ENCODE measurements around the gene CYP46A1. TPM values are rescaled to one million over a fixed set of nuclear protein-coding genes. Genes with fewer than 3 reads are reported as not detected.
"Not testable (repeated sequence)": the region's sequence is repeated elsewhere in the genome, so short reads cannot be mapped to it uniquely, and the experiment has no call there.

The CYP46A1 gene
- total RNA-seq, 2 experiments from 2014 or later = 0.26 to 0.33 TPM

DNA sequence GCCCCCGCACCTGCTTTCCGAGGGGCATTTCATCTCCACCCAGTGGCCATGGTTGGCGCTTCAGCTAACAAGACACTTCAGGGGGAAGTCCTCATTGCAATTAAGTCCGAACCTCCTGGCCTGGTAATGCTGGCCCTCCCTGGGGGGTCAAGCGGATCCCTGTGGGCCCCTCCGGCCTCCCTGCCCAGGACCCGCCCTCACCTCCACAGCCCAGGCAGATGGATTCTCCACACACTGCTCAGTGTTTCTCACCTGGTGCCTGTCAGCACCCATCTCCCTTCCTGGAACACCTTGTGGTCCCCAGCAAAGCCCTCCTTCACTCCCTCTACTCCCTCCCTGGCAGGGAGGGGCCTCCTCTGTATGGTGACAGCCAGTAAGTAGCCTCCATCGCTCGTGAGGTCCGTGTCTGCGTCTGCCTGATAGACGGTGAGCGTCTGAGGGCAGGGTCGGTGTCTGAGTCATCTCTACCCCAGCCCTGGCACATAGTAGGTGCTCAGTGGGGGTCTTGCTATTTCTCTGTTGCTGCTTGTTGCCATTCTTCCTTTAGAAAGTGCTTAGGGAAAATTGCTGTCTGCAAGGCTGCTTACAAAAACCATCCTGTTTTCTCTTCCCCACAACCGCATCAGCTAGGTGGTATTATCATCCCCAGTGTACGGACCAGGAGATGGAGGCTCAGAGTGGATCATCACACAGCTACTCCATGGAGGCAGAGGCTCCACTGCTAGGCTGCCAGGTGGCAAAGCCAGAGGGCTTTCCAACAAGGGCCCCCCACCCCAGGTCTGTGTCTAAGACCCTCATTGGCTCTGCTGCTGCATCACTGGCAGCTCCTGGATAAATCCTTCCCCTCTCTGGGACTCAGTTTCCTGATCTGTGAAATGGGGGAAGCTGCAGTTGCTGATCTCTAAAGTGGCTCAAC, 69.4 kb downstream of the CYP46A1 start:
- H3K9me3 Mint-ChIP-seq = no peaks in the 10 kb centered on the region
- H3K4me1 Mint-ChIP-seq = peaks cover 16% of the 10 kb centered on the region
- POLR2A ChIA-PET = no interaction called here
- DNase-seq (peak; percentile 19), ATAC-seq (ENCODE audit: low read depth) (no peak)
- peaks cover 23% of the 10 kb centered on the region for H3K27me3 Mint-ChIP-seq
- H3K27ac Mint-ChIP-seq = no peak overlapping the region
- peak overlapping the region; percentile 28 for H3K4me3 Mint-ChIP-seq
- H3K36me3 Mint-ChIP-seq = no peaks in the 10 kb centered on the region

DNA sequence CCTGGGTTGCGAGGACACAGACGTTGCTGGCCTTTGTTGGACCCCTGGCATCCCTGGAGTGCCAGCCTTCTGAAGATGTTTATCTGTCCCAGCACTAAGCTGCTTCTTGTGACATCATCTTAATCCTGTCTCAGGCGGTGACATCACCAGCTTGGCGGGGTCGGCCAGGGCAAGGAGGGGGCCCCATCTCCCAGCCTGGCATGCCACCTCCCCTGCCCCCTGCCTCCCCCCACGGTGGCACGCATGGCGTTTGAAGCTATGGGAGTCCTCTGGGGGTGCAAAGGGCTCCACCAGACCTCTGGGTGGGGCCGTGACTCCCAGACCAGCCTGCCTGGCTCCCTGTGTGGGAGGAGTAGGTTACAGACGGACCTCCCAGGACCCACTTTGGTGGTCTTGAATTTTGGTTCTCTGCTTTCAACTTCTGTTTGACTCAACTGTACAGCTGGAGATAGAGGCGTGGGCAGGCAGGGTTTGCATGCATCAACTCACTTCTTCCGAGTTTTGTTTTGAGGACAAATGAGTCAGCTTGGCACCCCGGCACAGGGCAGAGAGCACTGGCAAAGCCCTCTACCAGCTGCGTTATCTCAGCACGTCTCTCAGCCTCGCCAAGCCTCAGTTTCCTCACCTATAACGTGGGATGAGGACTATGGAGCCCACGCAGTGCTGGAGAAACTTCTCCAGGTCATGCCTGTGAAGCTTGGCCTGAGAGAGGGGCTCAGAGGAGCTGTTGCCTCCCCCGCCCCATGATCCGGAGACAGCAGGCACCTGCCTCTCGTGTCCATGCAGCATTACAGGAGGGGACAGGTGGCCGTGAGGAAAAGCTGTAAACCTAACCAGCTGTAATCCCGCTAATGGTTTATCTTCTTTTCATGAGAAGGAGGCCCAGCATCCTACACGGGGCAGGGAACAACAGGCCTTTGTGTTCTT, 70.3 kb downstream of the CYP46A1 start:
- POLR2A ChIA-PET = no interaction called here

DNA sequence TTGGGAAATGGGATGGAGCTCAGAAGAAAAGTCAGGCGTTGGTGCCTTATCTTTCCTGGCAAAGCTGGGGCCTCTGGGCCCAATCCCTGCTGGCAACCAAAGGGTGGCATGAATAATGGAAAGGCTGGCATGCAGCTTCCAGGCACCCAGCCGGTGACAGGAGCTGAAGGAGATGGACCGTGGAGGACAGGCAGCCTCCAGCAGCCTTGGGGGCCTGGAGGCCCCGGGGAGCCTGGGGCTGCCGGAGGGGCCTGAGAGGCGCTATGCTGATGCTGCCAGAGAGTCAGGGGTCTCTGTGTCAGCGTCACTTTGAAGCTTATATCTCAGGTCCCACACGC, 70.9 kb downstream of the CYP46A1 start:
- DNase-seq = no peak
- H3K36me3 Mint-ChIP-seq = no peaks in the 10 kb centered on the region
- peaks cover 16% of the 10 kb centered on the region for H3K4me1 Mint-ChIP-seq
- no peak overlapping the region for H3K27ac Mint-ChIP-seq
- POLR2A ChIA-PET = no interaction called here
- ATAC-seq (ENCODE audit: low read depth) = no peak
- H3K4me3 Mint-ChIP-seq = no peak overlapping the region
- peaks cover 24% of the 10 kb centered on the region for H3K27me3 Mint-ChIP-seq
- no peaks in the 10 kb centered on the region for H3K9me3 Mint-ChIP-seq

More for the DNA sequence above, 70.3 kb downstream of the CYP46A1 start:
- Mint-ChIP-seq H3K36me3 (no peaks in the 10 kb centered on the region), H3K27me3 (peaks cover 23% of the 10 kb centered on the region), H3K4me1 (peaks cover 16% of the 10 kb centered on the region), H3K27ac (no peak overlapping the region), H3K9me3 (no peaks in the 10 kb centered on the region), H3K4me3 (no peak overlapping the region)
- ATAC-seq (ENCODE audit: low read depth) (no peak), DNase-seq (peak; percentile 22)

DNA sequence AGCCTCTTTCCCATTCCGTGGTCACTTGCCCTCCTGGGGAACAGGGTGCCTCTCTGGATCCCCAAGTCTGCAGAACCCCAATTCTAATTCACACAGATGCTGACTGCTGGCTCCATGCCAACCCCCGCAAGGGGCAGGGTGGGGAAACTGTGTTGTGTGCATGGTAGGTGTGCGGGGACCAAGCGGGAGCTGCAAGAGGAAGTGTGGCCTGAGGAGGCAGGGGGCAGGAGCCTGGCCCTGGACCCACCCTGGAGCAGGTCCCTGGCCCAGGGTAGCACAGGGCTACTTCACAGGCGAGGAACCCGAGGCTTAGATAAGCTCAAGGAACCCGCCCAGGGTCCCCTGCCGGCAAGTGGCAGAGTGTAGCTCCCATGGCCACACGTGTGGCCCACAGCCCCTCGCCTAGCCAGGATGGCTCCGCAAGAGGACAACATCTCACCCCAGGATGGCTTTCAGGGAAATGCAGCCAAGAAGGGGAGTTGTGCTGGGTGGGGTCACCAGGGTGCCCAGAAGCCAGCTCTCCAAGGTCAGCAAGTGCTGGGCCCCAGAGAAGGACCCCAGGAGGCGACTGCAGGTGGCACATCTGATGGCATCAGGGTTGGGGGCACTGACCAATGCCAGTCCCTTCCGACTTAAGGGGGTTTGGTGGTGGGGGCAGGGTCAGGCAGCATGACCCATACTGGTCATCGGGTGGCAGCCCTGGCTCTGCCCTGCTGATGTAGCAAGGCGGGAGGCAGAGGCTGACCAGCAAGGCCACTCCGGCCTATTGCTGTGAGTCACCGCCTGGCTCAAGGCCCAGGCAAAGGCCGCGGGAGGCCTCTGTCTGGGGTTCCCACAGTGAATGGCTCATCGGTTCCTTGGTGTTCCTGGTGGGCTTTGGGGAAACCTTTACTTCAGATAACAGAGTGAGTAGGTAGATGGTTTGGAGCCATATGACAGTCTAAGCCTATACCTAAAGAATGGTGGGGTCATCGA, 71.8 kb downstream of the CYP46A1 start:
- Mint-ChIP-seq H3K4me1 (peaks cover 16% of the 10 kb centered on the region), H3K27ac (no peak overlapping the region), H3K27me3 (peaks cover 28% of the 10 kb centered on the region), H3K36me3 (no peaks in the 10 kb centered on the region), H3K4me3 (no peak overlapping the region), H3K9me3 (no peaks in the 10 kb centered on the region)
- peak; percentile 23 for DNase-seq
- ATAC-seq (ENCODE audit: low read depth) = no peak
- POLR2A ChIA-PET = no interaction called here

DNA sequence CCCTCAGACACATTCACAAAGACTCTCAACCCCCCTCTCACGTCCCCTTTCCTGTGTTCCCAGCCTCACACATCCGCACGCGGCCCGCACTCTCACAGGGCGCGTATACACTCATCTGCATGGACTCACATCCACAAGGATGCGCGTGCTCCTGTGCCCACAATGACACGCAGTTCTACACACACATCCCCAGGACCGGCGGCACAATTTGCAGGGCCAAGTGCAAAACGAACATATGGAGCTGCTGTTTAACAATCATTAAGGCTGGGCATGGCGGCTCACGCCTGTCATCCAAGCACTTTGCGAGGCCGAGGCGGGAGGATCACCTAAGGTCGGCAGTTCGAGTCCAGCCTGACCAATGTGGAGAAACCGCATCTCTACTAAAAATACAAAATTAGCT, 72.7 kb downstream of the CYP46A1 start:
- peaks cover 22% of the 10 kb centered on the region for H3K27me3 Mint-ChIP-seq
- peaks cover 13% of the 10 kb centered on the region for H3K4me1 Mint-ChIP-seq
- POLR2A ChIA-PET = no interaction called here
- H3K9me3 Mint-ChIP-seq = no peaks in the 10 kb centered on the region
- DNase-seq (no peak), ATAC-seq (ENCODE audit: low read depth) (no peak)
- H3K4me3 Mint-ChIP-seq = no peak overlapping the region
- no peaks in the 10 kb centered on the region for H3K36me3 Mint-ChIP-seq
- H3K27ac Mint-ChIP-seq = no peak overlapping the region

DNA sequence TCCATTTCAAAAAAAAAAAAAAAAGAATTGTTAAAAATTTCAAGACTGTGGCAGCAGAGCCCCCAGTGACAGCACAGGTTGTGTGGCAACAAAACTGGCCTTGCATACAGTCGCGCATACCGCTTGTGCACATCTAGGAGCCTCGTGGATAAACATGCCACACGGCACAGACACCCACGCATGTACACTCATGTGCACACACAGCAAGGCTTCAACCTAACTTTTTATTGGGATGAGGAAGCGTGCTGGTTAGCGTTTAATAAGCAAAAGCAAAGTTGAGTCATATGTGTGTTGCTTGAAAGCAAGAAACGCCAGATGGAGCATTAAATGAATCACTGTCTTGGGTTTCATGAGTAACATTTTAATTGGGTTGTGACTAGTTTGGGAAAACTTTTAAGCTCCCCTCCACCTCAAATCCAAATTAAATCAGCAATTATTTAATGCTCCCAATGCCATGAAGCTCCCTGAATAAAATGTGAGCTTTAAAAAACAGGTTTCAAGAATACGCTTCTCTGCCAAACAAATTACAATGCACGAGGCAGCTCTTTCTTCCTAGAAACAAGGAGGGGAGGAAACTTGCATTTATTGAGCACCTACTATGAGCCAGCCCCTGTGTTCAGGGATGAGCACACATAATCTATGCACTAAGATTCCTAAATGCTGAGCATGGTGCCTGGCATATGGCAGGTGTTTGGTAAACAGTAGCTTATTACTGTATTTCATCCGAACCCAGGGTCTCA, 73.4 kb downstream of the CYP46A1 start:
- no peak for DNase-seq
- H3K9me3 Mint-ChIP-seq = no peaks in the 10 kb centered on the region
- peaks cover 9% of the 10 kb centered on the region for H3K4me1 Mint-ChIP-seq
- H3K27me3 Mint-ChIP-seq = peaks cover 17% of the 10 kb centered on the region
- H3K27ac Mint-ChIP-seq = no peak overlapping the region
- no peak overlapping the region for H3K4me3 Mint-ChIP-seq
- no peak for ATAC-seq (ENCODE audit: low read depth)
- H3K36me3 Mint-ChIP-seq = no peaks in the 10 kb centered on the region
- POLR2A ChIA-PET = no interaction called here

DNA sequence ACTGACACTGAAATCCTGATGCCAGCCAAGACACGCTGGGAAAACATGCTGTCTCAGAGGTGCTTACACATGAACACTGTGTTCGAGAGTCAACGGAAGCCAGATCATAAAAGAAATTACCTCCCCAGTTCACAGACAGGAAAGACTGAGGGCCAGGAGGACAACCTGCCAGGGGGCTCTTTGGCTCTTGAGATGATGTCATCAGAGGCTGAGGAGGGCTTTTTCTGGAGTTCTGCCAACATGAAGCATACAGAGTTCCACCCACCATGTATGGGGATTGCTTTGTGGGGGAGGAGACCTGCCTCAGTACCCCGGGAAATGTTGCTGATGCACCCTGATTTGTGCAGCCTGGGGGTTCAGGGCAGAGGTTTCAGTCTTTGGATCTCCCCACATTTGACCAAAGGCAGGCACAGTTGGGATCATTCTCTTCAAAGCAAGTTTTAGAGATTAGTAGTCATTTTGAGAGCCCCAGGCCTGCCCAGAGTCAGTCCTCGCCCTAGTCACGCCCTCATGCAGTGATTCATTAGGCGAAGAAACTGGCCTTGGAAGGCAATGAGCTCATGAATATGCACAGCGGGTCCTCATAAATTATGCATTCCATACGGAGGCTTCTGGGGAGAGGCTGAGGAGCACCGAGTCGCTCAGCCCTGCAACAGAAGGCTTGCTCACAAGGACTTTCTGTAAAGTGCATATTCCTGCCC, 74.2 kb downstream of the CYP46A1 start:
- Mint-ChIP-seq H3K27ac (no peak overlapping the region), H3K9me3 (no peaks in the 10 kb centered on the region), H3K4me1 (peaks cover 5% of the 10 kb centered on the region), H3K27me3 (peaks cover 13% of the 10 kb centered on the region), H3K4me3 (no peak overlapping the region), H3K36me3 (no peaks in the 10 kb centered on the region)
- no peak for ATAC-seq (ENCODE audit: low read depth)
- no peak for DNase-seq
- POLR2A ChIA-PET = no interaction called here

DNA sequence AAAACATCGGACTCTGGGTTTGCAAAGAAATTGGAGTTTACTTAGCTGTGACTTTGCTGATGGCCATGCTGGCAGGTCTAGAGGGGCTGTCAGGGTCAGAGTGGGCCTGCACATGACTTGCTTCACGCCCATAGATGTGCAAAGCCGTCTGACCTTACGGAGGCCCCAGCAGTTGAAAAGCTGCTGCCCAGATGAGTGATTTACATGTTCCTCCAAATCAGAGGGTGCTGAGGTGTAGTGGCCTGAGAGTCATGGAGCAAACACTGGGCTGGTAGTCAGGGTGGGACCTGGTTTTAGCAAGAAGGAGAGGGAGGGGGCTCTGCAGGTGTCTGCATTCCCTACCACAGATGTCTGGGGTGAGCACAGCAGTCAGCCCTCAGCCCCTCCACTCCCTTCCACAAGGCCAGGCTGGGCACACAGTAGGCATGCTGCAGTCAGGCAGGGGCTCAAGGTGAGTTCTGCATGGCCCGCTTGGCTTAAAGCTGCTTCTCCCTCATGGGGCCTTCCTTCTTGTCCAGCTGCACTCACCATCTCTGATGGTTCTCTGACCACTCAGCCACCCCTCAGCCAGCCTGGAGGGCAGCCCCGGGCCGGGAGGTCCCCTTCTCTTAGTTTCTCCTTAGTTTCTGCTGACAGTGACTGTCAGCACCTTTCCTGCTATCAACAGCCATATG, 74.9 kb downstream of the CYP46A1 start:
- ATAC-seq (ENCODE audit: low read depth) (no peak), DNase-seq (peak; percentile 13)
- no peak overlapping the region for H3K4me3 Mint-ChIP-seq
- peaks cover 11% of the 10 kb centered on the region for H3K27me3 Mint-ChIP-seq
- no peaks in the 10 kb centered on the region for H3K4me1 Mint-ChIP-seq
- no peaks in the 10 kb centered on the region for H3K9me3 Mint-ChIP-seq
- POLR2A ChIA-PET = no interaction called here
- H3K27ac Mint-ChIP-seq = no peak overlapping the region
- no peaks in the 10 kb centered on the region for H3K36me3 Mint-ChIP-seq

DNA sequence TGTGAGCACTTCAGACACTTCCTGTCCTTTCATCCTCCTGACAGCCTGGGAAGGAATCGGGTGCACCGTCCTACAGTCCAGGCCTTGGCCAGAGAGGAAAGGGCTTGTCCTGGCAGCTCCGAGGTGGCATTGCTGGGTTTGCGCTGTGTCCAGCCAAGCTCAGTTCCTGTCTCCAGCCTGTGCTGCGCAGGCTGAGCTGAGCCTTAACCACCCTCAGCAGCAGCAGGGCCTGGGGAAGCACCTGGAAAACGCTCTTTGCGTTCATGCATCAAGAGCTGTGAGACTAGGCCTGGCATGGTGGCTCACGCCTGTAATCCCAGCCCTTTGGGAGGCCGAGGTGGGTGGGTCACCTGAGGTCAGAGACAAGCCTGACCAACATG, 75.4 kb downstream of the CYP46A1 start:
- no peaks in the 10 kb centered on the region for H3K4me1 Mint-ChIP-seq
- DNase-seq (no peak), ATAC-seq (ENCODE audit: low read depth) (no peak)
- no peaks in the 10 kb centered on the region for H3K9me3 Mint-ChIP-seq
- no peaks in the 10 kb centered on the region for H3K36me3 Mint-ChIP-seq
- POLR2A ChIA-PET = no interaction called here
- peaks cover 9% of the 10 kb centered on the region for H3K27me3 Mint-ChIP-seq
- no peak overlapping the region for H3K4me3 Mint-ChIP-seq
- no peak overlapping the region for H3K27ac Mint-ChIP-seq

DNA sequence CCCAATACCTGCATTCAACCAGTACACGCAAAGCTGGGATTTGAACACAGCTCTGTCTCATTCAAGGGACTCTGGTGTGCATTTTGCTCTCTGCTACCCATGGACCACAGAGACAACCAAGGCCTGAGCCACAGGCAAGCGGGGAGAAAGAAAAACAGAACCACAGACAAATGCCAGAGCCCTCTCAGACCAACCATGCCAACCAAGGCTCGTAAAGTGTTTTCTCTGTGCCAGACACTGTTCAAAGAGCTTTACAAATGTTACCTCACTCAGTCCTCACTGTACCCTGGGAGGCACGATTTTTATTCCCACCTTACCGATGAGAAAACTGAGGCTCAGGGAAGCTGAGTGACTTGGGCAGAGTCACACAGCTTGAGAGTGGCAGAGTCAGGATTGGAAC, 76.7 kb downstream of the CYP46A1 start:
- Mint-ChIP-seq H3K27ac (no peak overlapping the region), H3K4me3 (no peak overlapping the region), H3K36me3 (no peaks in the 10 kb centered on the region), H3K9me3 (no peaks in the 10 kb centered on the region), H3K27me3 (peaks cover 7% of the 10 kb centered on the region), H3K4me1 (no peaks in the 10 kb centered on the region)
- POLR2A ChIA-PET = no interaction called here
- ATAC-seq (ENCODE audit: low read depth) (no peak), DNase-seq (no peak)

DNA sequence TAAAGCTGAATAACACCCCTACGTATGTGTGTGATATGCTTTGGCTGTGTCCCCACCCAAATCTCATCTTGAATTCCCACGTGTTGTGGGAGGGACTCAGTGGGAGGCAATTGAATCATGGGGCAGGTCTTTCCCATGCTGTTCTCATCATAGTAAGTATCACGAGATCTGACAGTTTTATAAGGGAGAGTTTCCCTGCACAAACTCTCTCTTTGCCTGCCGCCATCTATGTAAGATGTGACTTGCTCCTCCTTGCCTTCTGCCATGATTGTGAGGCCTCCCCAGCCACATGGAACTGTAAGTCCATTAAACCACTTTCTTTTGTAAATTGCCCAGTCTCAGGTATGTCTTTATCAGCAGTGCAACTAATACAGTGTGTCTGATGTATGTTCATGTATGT, 78.8 kb downstream of the CYP46A1 start:
- H3K4me1 Mint-ChIP-seq; H3K9me3 Mint-ChIP-seq; H3K4me3 Mint-ChIP-seq; ATAC-seq (ENCODE audit: low read depth); DNase-seq; H3K27ac Mint-ChIP-seq; H3K36me3 Mint-ChIP-seq; H3K27me3 Mint-ChIP-seq; POLR2A ChIA-PET: not testable (repeated sequence)
